ENCODE data around the gene TMEM52. TPM values are rescaled to one million over a fixed set of nuclear protein-coding genes. Genes with fewer than 3 reads are reported as not detected.

The TMEM52 gene
- 10.8 and 12.0 TPM in 2 replicates for total RNA-seq (2014; rRNA removed; shearing (Covaris generic))

GRCh38 chr1:1918901-1919303, at the start of gene TMEM52:
TMEM52 (minus strand) TSS chr1:1919279; CDS start chr1:1919265, 14 bp downstream.
- no peak for DNase-seq (ENCODE audit: low spot score)

GRCh38 chr1:1967879-1968278, 48.8 kb upstream of the TMEM52 start:
- no peak for DNase-seq (ENCODE audit: low spot score)

- DNase-seq (ENCODE audit: low spot score), result no peak
Observed at GRCh38 chr1:1967151-1967550, 48.1 kb upstream of the TMEM52 start.

- DNase-seq (ENCODE audit: low spot score), result no peak
Observed at GRCh38 chr1:1966071-1966740, 47.1 kb upstream of the TMEM52 start.

- DNase-seq (ENCODE audit: low spot score), result no peak
Observed at GRCh38 chr1:1965546-1965945, 46.5 kb upstream of the TMEM52 start.

GRCh38 chr1:1964811-1965210, 45.7 kb upstream of the TMEM52 start:
- no peak for DNase-seq (ENCODE audit: low spot score)

- no peak for DNase-seq (ENCODE audit: low spot score)
Observed at GRCh38 chr1:1963570-1963969, 44.5 kb upstream of the TMEM52 start.

- no peak for DNase-seq (ENCODE audit: low spot score)
Observed at GRCh38 chr1:1962752-1963151, 43.7 kb upstream of the TMEM52 start.

- DNase-seq (ENCODE audit: low spot score), result no peak
Observed at GRCh38 chr1:1960480-1961196, 41.6 kb upstream of the TMEM52 start.

- peak; percentile 85 for DNase-seq (ENCODE audit: low spot score)
Observed at GRCh38 chr1:1959840-1960479, 40.9 kb upstream of the TMEM52 start.

GRCh38 chr1:1959459-1959839, 40.4 kb upstream of the TMEM52 start:
- no peak for DNase-seq (ENCODE audit: low spot score)

GRCh38 chr1:1958071-1958541, 39.0 kb upstream of the TMEM52 start:
- DNase-seq (ENCODE audit: low spot score), result no peak

GRCh38 chr1:1957533-1957961, 38.5 kb upstream of the TMEM52 start:
- DNase-seq (ENCODE audit: low spot score), result no peak

- DNase-seq (ENCODE audit: low spot score), result no peak
Observed at GRCh38 chr1:1956586-1957532, 37.8 kb upstream of the TMEM52 start.

GRCh38 chr1:1956101-1956500, 37.0 kb upstream of the TMEM52 start:
- no peak for DNase-seq (ENCODE audit: low spot score)

- DNase-seq (ENCODE audit: low spot score), result peak; percentile 8
Observed at GRCh38 chr1:1955621-1956094, 36.6 kb upstream of the TMEM52 start.

GRCh38 chr1:1954831-1955441, 35.9 kb upstream of the TMEM52 start:
- DNase-seq (ENCODE audit: low spot score), result peak; percentile 19

GRCh38 chr1:1954015-1954414, 34.9 kb upstream of the TMEM52 start:
- no peak for DNase-seq (ENCODE audit: low spot score)

GRCh38 chr1:1950940-1951339, 31.9 kb upstream of the TMEM52 start:
- DNase-seq (ENCODE audit: low spot score), result no peak

GRCh38 chr1:1948783-1949182, 29.7 kb upstream of the TMEM52 start:
- DNase-seq (ENCODE audit: low spot score), result no peak

GRCh38 chr1:1947493-1947892, 28.4 kb upstream of the TMEM52 start:
- no peak for DNase-seq (ENCODE audit: low spot score)
